MM.1S (cell line): ENCODE results near the gene SPIN2A.

Experiments
- EZH2phosphoT487 ChIP-seq: fragments of 300-600 bp; sonication (generic); IDR thresholded peaks from 2 replicates; pipeline ENCODE4 v1.6.1; 2018; ENCODE audit warnings: antibody characterized with exemption, low read length
- TF ChIP-seq, protein P1 (sequence below): fragments of 300-600 bp; sonication (generic); IDR thresholded peaks from 2 replicates; pipeline ENCODE4 v1.5.1; 2016; ENCODE audit warnings: antibody characterized with exemption, low read length, mixed read lengths

GRCh38 chrX:57172544-57172943 lies 35.3 kb upstream of the SPIN2A start:
- TF ChIP-seq, protein P1, sequence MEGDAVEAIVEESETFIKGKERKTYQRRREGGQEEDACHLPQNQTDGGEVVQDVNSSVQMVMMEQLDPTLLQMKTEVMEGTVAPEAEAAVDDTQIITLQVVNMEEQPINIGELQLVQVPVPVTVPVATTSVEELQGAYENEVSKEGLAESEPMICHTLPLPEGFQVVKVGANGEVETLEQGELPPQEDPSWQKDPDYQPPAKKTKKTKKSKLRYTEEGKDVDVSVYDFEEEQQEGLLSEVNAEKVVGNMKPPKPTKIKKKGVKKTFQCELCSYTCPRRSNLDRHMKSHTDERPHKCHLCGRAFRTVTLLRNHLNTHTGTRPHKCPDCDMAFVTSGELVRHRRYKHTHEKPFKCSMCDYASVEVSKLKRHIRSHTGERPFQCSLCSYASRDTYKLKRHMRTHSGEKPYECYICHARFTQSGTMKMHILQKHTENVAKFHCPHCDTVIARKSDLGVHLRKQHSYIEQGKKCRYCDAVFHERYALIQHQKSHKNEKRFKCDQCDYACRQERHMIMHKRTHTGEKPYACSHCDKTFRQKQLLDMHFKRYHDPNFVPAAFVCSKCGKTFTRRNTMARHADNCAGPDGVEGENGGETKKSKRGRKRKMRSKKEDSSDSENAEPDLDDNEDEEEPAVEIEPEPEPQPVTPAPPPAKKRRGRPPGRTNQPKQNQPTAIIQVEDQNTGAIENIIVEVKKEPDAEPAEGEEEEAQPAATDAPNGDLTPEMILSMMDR: no peak
- TF ChIP-seq EZH2phosphoT487: no peak
